Inflammatory macrophage treated with lipopolysaccharide for 1 hour (primary cell): Measurements from ENCODE around the gene SNX14.

Experiments
- DNase-seq, 2 donors: peaks; one replicate each; pipeline ENCODE4 v3.0.0-alpha.2; 2020 to 2022

The SNX14 gene

DNA sequence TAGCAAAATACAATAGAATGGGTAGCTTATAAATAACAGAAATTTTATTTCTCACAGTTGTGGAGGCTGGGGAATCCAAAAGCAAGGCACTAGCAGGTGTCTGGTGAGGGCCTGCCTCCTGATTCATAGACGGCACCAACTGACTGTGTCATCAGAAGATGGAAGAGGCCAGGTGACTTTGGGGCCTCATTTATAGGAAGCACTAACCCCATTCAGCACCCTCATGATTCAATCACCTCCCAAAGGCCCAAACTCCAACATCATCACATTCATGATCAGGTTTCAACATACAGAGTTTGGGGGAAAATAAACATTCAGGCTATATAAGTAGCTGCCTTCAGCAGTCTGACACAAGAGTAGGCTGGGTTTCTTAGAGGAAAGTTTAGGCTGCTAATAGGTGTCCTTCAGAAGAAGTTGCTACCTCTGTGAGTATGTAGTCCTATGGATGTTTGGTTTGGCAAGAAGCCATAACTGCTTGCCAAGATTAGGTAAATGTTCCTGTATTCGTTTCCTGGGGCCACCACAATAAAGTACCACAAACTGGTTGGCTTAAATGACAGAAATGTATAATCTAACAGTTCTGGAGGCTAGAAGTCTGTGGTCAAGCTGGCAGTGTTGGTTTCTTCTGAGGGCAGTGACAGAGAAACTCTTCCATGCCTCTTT lies 94.9 kb downstream of the SNX14 start:
- DNase-seq = no peak

DNA sequence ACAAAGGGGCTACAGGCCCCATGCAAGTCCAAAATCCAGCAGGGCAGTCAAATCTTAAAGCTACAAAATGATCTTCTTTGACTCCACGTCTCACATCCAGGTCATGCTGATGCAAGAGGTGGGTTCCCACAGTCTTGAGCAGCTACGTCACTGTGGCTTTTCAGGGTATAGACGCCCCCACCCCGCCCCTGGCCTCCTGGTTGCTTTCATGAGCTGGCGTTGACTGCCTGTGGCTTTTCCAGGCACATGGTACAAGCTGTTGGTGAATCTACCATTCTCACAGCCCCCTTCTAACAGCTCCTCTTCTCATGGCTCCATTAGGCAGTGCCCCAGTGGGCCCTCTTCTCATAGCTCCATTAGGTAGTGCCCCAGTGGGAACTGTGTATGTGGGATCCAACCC lies 96.8 kb downstream of the SNX14 start:
- no peak for DNase-seq

DNA sequence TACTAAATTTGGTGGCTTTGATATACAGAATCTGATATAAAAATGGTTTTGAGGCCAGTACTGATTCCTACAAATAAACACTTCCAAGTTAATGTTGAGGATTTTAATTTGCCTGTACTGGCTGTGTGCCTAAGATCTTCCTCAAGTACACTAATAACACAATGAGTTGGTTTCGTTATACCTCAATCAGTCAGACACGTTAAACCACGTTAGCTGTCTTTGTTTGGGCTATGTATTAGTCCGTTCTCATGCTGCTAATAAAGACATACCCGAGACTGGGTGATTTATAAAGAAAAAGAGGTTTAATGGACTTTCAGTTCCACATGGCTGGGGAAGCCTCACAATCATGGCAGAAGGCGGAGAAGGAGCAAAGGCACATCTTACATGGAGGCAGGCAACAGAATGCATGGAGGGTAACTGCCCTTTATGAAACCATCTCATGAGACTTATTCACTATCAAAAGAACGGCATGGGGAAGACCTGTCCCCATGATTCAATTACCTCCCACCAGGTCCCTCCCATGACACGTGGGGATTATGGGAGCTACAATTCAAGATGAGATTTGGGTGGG lies 97.6 kb downstream of the SNX14 start:
- DNase-seq = no peak

DNA sequence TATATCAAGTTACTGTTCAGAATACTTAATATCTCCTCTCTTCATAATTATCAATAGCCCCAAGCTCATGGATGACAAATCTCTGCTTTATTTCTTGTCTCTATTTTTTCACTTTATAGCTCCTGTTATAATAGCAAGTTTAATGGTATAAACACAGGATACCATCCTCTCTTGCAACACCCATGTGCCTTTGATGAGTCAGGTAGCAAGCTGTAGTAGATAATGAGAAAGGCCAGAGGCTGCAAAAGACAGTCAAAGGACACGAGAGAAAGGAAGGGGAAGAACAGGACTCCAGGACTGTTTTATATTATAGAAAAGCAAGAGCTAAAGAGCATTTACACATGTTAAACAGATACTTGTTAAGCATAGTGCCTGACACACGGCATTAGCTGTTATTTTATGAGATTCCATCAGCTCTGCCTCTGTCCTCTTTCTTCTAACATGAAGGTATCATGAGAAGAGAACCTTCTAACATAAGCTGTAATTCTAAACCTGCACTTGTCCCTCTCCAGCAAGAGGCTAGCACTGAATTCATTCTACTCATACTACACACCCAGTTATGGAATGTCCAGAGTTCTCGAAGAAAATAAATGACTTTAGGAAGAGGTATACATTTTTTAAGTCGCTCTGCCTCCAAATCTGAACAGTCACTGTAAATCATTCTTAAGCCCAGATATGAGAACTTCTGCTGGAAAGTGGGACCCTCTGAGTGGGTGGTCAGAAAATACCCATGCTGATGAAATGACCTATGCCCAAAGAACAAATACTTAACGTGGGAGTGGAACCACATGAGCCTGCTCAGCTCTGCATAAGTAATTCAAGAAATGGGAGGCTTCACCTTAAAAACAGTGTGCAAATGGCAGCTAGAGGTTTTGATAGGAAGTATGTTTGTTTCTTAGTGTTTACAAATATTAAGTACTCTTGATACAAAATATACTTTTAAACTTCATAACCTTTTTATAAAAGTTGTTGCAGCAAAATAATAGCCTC lies 98.8 kb downstream of the SNX14 start:
- peak in 1 of 2 donors; percentile 49 for DNase-seq

DNA sequence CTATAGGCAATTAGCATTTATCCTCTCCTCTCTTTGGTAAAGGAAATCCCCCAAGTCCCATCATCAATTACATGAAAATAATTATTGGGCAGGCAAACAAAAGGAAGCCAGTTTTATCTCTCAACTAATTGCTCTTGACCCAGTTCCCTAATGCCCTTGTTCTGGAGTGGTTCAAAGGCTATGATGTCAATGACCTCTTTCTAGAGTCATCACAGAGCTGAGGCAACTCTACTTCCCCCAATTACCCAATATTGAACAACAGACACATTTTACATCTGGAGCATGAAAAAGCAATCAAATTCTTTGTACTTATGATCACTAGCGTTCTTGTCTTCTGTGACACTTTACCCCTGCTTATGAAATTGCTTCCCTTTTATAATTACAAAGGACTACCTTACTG lies 100.3 kb downstream of the SNX14 start:
- DNase-seq = peak; percentile 66 to 67

DNA sequence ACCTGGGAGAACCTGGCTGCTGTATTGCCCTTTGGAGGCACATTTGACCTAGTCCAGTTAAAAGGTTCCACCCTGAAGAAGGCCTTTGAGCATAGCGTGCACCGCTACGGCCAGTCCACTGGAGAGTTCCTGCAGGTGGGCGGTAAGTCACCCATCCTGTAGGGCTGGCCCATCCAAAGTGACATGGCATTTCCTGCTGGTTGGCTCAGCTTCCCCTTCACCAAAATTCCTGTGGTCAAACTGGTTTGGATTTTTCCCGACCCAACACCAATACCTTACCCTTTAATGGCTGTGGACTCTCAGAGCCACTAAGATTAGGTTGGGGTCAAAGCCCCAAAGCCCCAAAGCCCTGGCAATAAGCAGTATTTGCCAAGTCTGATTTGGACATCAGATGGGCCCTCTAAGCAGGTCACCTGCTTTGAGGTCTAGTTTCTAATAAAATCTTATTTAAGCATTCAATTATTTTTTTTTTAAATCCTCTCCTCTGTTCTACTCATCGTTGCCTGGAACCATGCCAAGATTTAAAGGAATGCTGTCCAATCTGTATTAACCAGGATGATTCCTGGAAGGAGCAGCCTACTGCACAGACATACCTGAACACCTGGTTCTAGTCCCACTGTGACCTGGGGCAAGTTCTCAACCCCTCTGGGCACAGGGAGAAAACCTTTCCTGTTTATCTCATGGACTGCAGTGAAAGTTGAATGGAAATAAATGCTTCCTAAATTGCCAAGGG lies 103.0 kb downstream of the SNX14 start:
- DNase-seq = no peak

DNA sequence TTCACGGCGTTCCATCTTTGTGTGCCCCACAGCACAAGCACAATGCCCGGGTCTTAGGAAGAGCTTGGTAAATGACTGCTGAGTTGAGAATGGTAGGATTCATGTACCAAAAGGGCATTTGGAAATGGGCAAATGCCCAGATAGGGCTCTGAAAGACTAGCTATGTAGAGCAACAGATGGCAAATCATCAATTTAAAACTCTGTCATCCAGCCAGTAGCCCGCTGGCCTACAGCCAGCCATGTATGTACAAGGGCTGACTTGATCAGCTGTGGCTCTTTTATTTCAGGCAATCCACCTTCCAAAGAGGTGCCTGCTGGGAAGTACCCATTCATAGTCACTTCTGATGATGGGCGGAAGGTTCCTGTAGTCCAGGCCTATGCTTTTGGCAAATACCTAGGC lies 108.7 kb downstream of the SNX14 start:
- no peak for DNase-seq

DNA sequence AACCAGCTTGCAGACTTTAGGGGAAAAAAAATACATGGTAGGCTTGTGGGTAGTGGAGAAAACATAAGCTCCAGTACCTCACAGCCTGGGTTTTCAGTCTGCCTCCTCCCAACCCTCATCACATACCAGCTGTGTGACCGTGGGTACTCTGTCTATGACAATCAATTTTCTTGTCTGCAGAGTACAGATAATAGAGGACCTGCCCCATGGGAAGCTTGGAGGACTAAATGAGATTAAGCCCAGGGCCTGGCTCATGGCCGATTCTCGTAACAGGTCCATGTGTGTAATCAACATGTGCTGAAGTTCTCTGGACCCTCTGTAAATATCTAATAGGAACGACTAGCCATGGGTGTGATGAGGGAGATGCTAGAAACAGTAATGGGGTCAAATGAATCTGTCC lies 109.8 kb downstream of the SNX14 start:
- no peak for DNase-seq

DNA sequence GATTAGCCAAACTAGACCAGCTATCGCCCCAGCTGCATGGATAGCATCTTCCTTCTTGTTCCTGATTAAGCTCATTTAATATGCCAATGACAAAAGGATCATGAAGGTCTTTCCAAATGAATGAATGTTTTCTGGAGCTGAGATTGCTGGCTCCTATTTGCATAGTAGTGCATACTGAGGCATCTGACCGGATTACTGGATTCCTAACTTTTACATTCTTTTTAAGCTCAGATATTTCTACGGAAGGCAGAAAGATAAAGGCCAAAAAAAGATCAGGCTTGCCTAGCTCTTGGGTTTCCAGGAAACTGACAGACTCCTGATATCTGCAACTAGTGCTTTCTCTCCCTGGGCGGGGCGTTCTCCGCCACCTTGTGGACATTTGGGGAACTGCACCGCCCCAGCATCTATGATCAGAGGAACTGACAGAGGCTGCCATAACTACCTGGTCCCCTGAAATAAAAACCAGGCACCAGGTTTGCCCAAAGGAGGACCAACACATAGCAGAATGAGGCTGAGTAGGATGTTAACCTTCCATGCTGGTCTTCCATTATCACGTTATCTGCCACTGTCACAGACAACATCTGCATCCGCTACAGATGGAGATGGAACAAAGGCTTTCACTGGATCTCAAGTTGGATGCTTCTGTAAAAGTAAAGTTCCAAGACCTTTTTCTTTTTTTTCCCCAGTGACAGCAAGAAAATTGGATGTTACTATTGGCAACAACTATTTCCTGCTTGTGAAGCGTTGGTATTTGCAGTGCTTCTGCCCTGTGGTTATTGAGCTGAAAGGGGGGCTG lies 110.6 kb downstream of the SNX14 start:
- DNase-seq = peak; percentile 28 to 90

DNA sequence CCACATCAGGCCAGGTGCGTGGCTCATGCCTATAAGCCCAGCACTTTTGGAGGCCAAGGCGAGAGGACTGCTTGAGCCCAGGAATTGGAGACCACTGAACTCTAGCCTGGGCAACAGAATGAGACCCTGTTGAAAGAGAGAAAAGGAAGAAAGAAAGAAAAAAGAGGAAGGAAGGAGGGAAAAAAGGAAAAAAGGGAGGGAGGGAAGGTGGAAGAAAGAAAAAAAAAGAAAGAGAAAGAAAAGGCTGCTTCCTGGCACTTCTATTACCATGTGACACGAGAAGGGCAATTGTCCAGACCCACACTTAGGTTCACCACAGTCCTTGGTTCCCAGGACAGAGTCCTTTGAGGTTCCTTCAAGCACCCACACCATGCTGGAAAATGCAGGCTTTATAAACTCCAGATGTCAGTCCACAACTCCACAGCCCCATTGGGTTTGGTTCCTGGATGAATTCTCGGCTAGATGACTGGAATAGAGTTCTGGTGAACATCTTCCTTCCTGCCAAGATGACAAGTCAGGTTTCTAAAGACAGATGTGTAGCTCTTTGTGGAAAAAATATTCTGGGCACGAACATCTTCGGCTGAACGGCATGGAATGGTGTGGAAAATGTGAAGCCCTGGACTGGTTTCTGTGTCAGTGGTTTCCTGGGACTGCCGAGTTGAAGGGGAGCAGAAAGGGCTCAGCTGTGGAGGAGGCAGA lies 111.3 kb downstream of the SNX14 start:
- no peak for DNase-seq

DNA sequence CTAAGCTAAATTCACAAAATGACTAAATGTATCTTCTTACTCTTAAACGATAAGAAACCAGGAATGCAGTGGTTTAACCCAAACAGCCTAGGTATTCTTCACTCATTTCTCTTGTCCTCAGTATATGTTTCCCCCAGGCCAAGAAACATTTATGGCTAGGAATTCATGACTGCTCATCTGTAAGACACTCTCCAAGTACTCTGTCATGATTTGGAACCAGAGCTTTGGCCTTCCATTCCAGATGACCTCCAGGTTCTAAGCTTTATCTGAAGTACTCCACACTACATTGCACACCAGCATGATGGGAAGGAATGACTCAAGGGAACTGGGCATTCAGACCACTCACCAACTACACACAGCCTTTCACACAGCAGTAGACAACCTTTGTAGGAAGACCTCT lies 114.5 kb downstream of the SNX14 start:
- DNase-seq = no peak

DNA sequence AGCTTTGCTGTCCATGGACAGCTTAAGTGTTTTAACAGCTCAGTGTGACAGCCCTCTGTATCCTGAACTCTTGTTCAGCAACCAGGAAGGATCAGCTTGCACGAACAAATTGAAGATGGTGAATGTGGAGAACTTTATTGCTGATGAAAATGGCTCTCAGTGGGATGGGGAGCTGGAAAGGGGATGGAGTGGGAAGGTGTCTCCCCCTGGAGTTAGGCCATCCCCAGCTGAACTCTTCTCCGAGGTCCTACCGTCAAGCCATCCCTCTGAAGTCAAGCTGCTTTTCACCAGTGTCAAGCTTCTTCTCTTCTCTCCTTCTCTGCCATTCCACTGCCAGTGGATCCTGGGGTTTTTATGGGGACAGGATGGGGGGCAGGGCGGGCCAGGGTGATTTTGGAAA lies 117.1 kb downstream of the SNX14 start:
- DNase-seq = no peak

DNA sequence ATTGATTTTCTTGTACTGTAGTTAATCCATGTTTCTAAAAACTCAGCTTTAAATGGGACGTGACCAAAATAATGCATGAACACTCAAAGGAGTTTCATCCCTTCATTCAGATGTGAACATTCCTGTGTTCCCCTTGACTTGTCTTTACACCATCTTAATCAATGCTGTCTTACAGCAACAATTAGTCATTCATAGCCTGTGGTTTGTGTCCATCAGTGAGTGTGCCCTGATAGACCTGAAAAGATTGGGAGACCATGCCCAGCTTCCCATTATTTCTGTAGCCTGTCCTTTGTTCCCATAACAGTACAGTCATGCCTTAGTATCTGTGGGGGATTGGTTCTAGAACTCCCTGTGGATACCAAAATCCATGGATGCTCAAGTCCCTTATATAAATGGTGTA lies 119.9 kb downstream of the SNX14 start:
- no peak for DNase-seq

DNA sequence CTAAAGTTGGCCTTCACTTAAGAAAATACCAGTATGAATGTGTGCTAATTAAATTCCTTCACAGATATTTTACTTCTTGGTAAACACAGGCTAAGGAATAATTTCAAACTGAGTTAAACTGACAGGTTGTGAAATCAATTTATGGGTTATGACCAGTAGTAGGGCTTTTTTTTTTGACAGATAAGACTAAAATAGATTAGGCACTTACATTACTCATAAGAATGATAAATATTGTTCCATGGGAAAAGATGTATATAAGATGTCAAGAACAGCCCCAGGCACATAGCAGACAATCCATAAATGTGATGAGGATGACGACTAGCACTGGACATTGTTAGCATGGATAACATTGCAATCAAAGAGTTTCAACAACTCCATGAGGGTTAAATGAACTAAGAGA lies 120.9 kb downstream of the SNX14 start:
- no peak for DNase-seq

DNA sequence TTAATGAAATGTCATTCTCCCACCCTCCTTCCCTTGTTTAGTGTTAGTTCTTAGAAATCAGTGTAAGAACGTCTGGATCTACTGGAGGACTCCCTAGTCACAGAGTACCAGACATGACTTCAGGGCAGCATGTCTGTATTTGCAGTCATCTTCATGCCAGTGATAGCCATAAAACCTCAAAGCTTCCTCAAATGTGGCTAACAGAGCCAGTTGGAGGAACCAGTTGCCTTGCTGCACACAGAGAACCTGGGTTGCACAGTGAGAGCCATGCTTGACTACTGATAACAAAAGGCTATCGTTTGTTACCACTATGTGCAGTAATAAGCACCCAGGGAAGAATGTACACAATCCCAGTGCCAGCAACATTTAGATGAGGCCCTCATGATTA lies 123.6 kb downstream of the SNX14 start:
- DNase-seq = no peak

DNA sequence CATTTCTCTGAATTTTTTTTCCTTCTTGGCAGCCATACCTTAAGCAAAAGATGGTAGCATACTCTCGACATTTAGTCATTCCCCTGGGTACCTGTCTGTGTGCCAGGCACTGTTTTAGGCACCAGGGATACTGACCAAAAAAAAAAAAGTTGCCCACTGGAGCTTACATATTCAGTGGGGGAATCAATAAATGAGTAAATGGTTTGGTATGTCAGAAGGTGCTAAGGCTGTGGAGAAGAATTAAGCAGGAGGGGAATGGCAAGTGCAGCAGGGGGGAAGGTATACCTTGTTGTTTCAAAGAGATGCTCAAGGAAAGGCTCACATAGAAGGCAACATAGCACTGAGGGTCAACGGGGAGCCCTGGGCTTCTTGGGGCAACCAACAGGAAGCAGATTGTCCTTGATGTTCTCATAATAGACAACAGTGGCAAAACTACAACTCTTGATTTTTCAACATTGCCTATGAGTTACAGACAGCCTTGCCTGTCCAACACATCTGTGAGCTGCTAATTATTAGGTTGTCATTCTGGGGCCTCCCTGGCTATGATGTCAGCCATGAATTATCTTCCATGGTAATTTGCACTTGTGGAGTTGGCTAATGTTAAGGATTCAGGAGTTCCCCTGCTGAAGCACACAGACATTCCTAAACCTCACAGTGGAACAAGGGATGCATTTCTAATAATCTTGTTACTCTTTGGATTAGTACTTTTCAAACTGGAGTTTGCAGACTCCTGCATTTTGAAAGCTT lies 124.2 kb downstream of the SNX14 start:
- no peak for DNase-seq

DNA sequence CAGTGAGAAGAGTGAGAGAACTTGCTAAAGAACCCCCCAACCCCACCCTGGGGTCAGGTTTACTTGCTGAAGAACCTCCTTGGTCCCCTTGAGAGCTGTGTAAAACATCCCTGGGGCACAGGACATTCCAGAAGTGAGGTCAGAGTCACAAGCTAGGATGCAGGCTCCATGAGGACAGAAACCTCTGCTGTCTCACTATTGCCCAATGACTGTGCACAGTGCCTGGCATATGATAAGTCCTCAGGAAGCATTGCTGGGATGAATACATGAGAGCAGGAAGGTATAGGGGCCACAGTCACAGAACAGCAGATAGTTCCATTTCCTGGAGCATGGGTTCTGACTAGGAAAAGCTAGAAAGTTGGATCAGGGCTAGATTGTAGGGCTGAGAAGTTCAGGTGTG lies 125.3 kb downstream of the SNX14 start:
- no peak for DNase-seq

DNA sequence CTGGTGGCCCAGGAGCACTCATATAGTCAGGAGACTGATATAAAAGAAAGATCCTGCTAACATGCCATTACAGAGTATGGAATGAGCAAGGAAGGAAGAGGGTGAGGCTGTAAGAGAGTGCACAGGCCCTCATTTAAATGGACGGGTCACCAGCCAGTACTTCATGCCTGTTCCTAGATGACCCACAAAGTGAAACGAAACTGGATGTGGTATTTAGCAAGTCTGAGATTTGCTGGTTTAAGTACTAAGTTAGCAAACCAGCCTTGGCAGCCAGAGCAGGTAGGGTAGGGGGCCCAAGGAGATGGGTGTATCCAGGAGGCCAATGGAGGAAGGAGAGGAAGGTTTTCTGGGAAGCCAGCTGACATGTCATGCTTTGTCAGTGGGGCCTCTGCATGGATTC lies 127.9 kb downstream of the SNX14 start:
- DNase-seq = no peak

DNA sequence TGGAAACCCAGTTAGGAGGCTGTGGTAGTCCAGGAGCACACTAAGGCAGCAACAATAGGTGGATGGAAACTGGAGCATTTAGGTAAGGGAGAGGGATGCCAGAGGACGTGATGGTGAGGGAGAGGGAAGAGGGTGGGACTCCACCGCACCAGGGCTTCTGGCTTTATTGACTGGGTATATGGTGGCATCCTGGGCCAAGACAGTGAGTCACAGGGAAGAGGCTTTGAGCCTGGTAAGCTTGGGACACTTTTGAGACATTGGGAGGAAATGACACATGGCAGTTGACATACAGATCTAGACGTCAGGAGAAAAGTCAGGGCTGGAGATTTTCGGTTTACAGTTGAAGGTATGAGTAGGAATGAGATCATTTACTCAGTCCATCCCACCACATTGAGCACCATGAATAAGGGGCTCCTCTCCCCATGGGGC lies 128.9 kb downstream of the SNX14 start:
- DNase-seq = peak; percentile 54 to 59

DNA sequence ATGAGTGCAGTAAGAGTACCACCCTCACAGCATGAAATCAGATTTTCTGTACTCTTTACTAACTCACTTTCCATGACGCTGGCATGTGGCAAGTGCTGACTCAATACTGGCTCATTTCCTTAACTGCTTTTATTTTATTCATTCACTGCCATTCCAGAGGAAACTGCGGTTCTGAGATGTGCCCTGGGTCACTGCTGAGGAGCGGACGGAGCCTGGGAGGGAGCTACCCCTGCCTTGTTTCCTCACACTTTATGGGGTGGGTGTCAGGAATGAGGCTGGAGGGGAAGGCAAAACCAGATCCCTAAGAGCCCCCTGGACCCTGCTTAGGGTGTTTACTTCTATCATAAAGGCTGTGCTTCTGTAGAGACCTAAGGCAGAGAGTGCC lies 129.4 kb downstream of the SNX14 start:
- DNase-seq = peak; percentile 54 to 65
